K562 (cell line): ENCODE data around the gene ANO10. TPM values are rescaled to one million over a fixed set of nuclear protein-coding genes. Genes with fewer than 3 reads are reported as not detected.
A peak's percentile ranks its signal among the peaks of the same experiment; 100 is the strongest.

Experiments
- DACH1 ChIP-seq: fragments of 450-650 bp; IDR thresholded peaks from 2 replicates; pipeline ENCODE4 v1.6.1; 2018; ENCODE audit not compliant: partially characterized antibody
- DPF2 ChIP-seq: fragments of 450-650 bp; IDR thresholded peaks from 2 replicates; pipeline ENCODE4 v1.6.1; 2016
- E2F5 ChIP-seq: sonication (generic); formaldehyde crosslinking; IDR thresholded peaks from 2 replicates; pipeline ENCODE4 v1.8.0; 2022; ENCODE audit warnings: mild to moderate bottlenecking, missing genetic modification reagents
- FOXA3 ChIP-seq, 2 experiments: fragments of 450-650 bp in 1 of 2; sonication (generic) in 1 of 2; formaldehyde crosslinking; IDR thresholded peaks in 1 of 2; conservative IDR thresholded peaks in 1 of 2; 2 replicates each; pipeline versions ENCODE4 v1.4.0 to v1.8.0; 2020 to 2022; ENCODE audit warnings: mild to moderate bottlenecking in 2 of 2, missing genetic modification reagents in 1 of 2
- HDAC2 ChIP-seq: fragments of 450-650 bp; IDR thresholded peaks from 2 replicates; pipeline ENCODE4 v1.6.1; 2016; ENCODE audit warnings: mild to moderate bottlenecking
- KLF13 ChIP-seq: fragments of 450-650 bp; IDR thresholded peaks from 2 replicates; pipeline ENCODE4 v1.6.1; 2016; ENCODE audit warnings: missing genetic modification characterization, low read depth, mild to moderate bottlenecking, missing compliant biosample characterization, moderate library complexity, borderline replicate concordance
- PHB2 ChIP-seq: fragments of 450-650 bp; IDR thresholded peaks from 2 replicates; pipeline ENCODE4 v1.6.1; 2017; ENCODE audit warnings: low read depth
- POLR2G ChIP-seq: fragments of 200-400 bp; formaldehyde crosslinking; IDR thresholded peaks from 2 replicates; pipeline ENCODE4 v1.6.1; 2017; ENCODE audit warnings: low read depth, mild to moderate bottlenecking, antibody characterized with exemption, low read length, moderate library complexity
- SMARCE1 ChIP-seq: fragments of 450-650 bp; IDR thresholded peaks from 2 replicates; pipeline ENCODE4 v1.7.1; 2016; ENCODE audit warnings: mild to moderate bottlenecking
- SREBF2 ChIP-seq: sonication (generic); formaldehyde crosslinking; IDR thresholded peaks from 2 replicates; pipeline ENCODE4 v1.4.0; 2020; ENCODE audit warnings: mild to moderate bottlenecking, missing genetic modification reagents
- ZBTB40 ChIP-seq, 2 experiments: fragments of 450-650 bp in 1 of 2; sonication (generic) in 1 of 2; formaldehyde crosslinking in 1 of 2; IDR thresholded peaks; 2 replicates each; pipeline versions ENCODE4 v1.7.1 to v1.9.0; 2016 to 2022; ENCODE audit warnings: inconsistent platforms in 1 of 2, mild to moderate bottlenecking in 1 of 2, missing genetic modification reagents in 1 of 2
- ZBTB9 ChIP-seq: fragments of 450-650 bp; formaldehyde crosslinking; IDR thresholded peaks from 2 replicates; pipeline ENCODE4 v1.4.0; 2020; ENCODE audit warnings: mild to moderate bottlenecking, moderate library complexity
- polyA plus RNA-seq, 8 experiments: library from polyadenylated mRNA; depleted of rRNA in 4 of 8; stranded (reverse) in 5 of 8; unstranded in 3 of 8; fragments of >200 nt; fragmentation: Nextera tagmentation in 2 of 8; fragmentation: Illumina TruSeq in 1 of 8; extraction: Ambion mirVana in 2 of 8; extraction: Trizol in 1 of 8; gene quantifications; 2 replicates each; pipeline versions ENCODE4 v1.2.1 to v1.2.3, GENCODE V29; 2011 to 2014; ENCODE audit warnings: inconsistent platforms in 1 of 8, missing spikeins in 1 of 8
- total RNA-seq, 7 experiments: library from RNA; depleted of rRNA in 6 of 7; stranded (reverse); fragments of >200 nt in 6 of 7; fragmentation: Illumina TruSeq in 2 of 7; extraction: Trizol in 2 of 7; gene quantifications; 2 replicates each; pipeline versions ENCODE4 v1.2.1 to v1.2.3, GENCODE V29; 2011 to 2021; ENCODE audit warnings: low replicate concordance in 1 of 7

Gene ANO10
- total and polyA plus RNA-seq, 9 of the 15 experiments (the other 6 are each of a cell fraction or from before 2014, with no cell fraction given) = 6.4 to 46.0 (median 32.3) TPM

- TF ChIP-seq POLR2G (no peak), SMARCE1 (peak; percentile 78), DPF2 (0 out of 2 replicates have a peak, but pooled peaks have one; percentile 23), PHB2 (0 out of 2 replicates have a peak, but pooled peaks have one; percentile 27), ZBTB40 (IDR thresholded peaks at IDR 0.05) (peak; percentile 62; the same call in 1 of the 2 replicates), ZBTB40 (CRISPR knock-in tag; IDR thresholded peaks at IDR 0.05) (no peak), HDAC2 (0 out of 2 replicates have a peak, but pooled peaks have one; percentile 49), E2F5 (CRISPR knock-in tag) (0 out of 2 replicates have a peak, but pooled peaks have one; percentile 22), DACH1 (peak; percentile 77), KLF13 (no peak), FOXA3 (CRISPR knock-in tag; conservative IDR thresholded peaks at IDR 0.05 in 1 of 2, IDR thresholded peaks at IDR 0.05 in 1 of 2) (no peak), ZBTB9 (0 out of 2 replicates have a peak, but pooled peaks have one; percentile 43), SREBF2 (CRISPR knock-in tag) (no peak)
These were observed 768 bp downstream of the ANO10 start (continued) for GRCh38 chr3:43620831-43621655.
